ENCODE data around the gene PHYKPL. TPM values are rescaled to one million over a fixed set of nuclear protein-coding genes. Genes with fewer than 3 reads are reported as not detected.

Gene PHYKPL
- total and polyA plus RNA-seq, 2 of the 4 experiments (the other 2 are of a cell fraction), result 10.0 to 24.5 TPM

DNA sequence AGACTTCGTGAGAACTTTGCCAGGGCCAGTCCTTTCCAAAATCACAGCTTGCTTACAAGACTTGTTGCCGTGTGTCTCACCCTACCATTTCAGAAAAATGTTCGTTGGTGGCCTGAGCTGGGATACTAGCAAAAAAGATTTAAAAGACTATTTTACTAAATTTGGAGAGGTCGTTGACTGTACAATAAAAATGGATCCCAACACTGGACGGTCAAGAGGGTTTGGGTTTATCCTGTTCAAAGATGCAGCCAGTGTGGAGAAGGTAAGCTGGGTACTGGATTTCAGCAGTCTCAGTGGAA, 26.9 kb downstream of the PHYKPL start:
- Histone ChIP-seq H4K91ac (ENCODE audit: insufficient read depth, low read depth, low read length) (no peak overlapping the region), H2BK15ac (ENCODE audit: low read depth, low read length) (no peak overlapping the region), H3K79me1 (ENCODE audit: low read depth in 1 of 2, low read length in 2 of 2) (peaks cover 18 to 57% of the 10 kb centered on the region in 2 experiments; a peak in 3 of 4 replicates), H2BK120ac (ENCODE audit: low read depth, low read length) (no peak overlapping the region), H3K56ac (ENCODE audit: extremely low read depth, insufficient read depth, low read length) (no peak overlapping the region), H3K9me1 (ENCODE audit: insufficient read depth, low read length) (peaks cover 23% of the 10 kb centered on the region), H4K20me1 (ENCODE audit: insufficient read depth, low read length) (peaks cover 53% of the 10 kb centered on the region), H3K23ac (ENCODE audit: low read depth, low read length) (peak overlapping the region; percentile 96), H2AK5ac (ENCODE audit: low read depth, low read length) (no peak overlapping the region), H3K14ac (replicated peaks; ENCODE audit: low read depth, low read length) (peak overlapping the region; percentile 11), H2BK20ac (ENCODE audit: low read depth, low read length) (no peak overlapping the region), H3K9me3 (ENCODE audit: control insufficient read depth, insufficient read depth, low read length) (no peaks in the 10 kb centered on the region), H3K9ac (ENCODE audit: low read depth, low read length) (peak overlapping the region; percentile 51), H2BK5ac (ENCODE audit: low read depth, low read length, poor library complexity, severe bottlenecking) (no peak overlapping the region), H3K4me2 (ENCODE audit: low read depth, low read length) (peak overlapping the region; percentile 84), H3K27ac (ENCODE audit: insufficient read depth, low read length) (peak overlapping the region; percentile 1; the same call in 1 of the 2 replicates), H2AK9ac (replicated peaks; ENCODE audit: low read depth, low read length, poor library complexity) (no peak overlapping the region), H4K5ac (ENCODE audit: low read depth, low read length) (no peak overlapping the region), H3K4me1 (ENCODE audit: control insufficient read depth, insufficient read depth, low read length) (peaks cover 11% of the 10 kb centered on the region), H3K36me3 (ENCODE audit: control insufficient read depth, insufficient read depth, low read length) (peaks cover 44% of the 10 kb centered on the region), H2AFZ (replicated peaks; ENCODE audit: low read length, poor library complexity) (no peak overlapping the region), H3K18ac (ENCODE audit: low read depth, low read length) (no peak overlapping the region), H3K27me3 (ENCODE audit: control insufficient read depth, insufficient read depth, low read length) (no peaks in the 10 kb centered on the region), H3K4me3 (ENCODE audit: insufficient read depth, low read depth, low read length) (peak overlapping the region; percentile 70), H4K8ac (ENCODE audit: low read depth in 2 of 2, low read length in 2 of 2) (no peak overlapping the region), H3K4ac (ENCODE audit: low read depth, low read length) (no peak overlapping the region)
- intact Hi-C loops (cut with micrococcal nuclease), result no loop called here
- WGBS, 2 experiments (ENCODE audit: extremely low coverage in 2 of 2, insufficient read length in 1 of 2), result 0% methylated on average over 2 of the region's 5 CpGs; no CpG with 5 or more reads in 1 of the 2 experiments
- BruUV-seq (replicated peaks), result no TSS peak
- CTCF ChIA-PET, result interaction anchor here (1.4 kb wide), 1 partner anchor 9 kb away, joined by 3 read pairs; no protein-coding TSS in a partner anchor
- TF ChIP-seq RCOR1 (IDR thresholded peaks at IDR 0.05; ENCODE audit: insufficient replicate concordance, low read length), result no peak
- no peak for TF ChIP-seq POLR2A (IDR thresholded peaks at IDR 0.05; ENCODE audit: low read depth, low read length)
- TF ChIP-seq MAFK (IDR thresholded peaks at IDR 0.05; ENCODE audit: low read depth, low read length), result no peak
- TF ChIP-seq FOS (IDR thresholded peaks at IDR 0.05; ENCODE audit: low read depth, low read length), result no peak
- TF ChIP-seq CHD1 (IDR thresholded peaks at IDR 0.05; ENCODE audit: low read depth, low read length), result no peak
- no peak for TF ChIP-seq CEBPB (IDR thresholded peaks at IDR 0.05; ENCODE audit: low read depth, low read length)
- no peak for TF ChIP-seq MXI1 (IDR thresholded peaks at IDR 0.05; ENCODE audit: borderline replicate concordance, low read depth, low read length)
- no peak for TF ChIP-seq RAD21 (IDR thresholded peaks at IDR 0.05; ENCODE audit: low read length)
- no peak for TF ChIP-seq BHLHE40 (IDR thresholded peaks at IDR 0.05; ENCODE audit: low read depth, low read length)
- TF ChIP-seq, protein P1, sequence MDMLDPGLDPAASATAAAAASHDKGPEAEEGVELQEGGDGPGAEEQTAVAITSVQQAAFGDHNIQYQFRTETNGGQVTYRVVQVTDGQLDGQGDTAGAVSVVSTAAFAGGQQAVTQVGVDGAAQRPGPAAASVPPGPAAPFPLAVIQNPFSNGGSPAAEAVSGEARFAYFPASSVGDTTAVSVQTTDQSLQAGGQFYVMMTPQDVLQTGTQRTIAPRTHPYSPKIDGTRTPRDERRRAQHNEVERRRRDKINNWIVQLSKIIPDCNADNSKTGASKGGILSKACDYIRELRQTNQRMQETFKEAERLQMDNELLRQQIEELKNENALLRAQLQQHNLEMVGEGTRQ (IDR thresholded peaks at IDR 0.05; ENCODE audit: low read depth, low read length), result no peak
- TF ChIP-seq, protein P2, sequence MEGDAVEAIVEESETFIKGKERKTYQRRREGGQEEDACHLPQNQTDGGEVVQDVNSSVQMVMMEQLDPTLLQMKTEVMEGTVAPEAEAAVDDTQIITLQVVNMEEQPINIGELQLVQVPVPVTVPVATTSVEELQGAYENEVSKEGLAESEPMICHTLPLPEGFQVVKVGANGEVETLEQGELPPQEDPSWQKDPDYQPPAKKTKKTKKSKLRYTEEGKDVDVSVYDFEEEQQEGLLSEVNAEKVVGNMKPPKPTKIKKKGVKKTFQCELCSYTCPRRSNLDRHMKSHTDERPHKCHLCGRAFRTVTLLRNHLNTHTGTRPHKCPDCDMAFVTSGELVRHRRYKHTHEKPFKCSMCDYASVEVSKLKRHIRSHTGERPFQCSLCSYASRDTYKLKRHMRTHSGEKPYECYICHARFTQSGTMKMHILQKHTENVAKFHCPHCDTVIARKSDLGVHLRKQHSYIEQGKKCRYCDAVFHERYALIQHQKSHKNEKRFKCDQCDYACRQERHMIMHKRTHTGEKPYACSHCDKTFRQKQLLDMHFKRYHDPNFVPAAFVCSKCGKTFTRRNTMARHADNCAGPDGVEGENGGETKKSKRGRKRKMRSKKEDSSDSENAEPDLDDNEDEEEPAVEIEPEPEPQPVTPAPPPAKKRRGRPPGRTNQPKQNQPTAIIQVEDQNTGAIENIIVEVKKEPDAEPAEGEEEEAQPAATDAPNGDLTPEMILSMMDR (conservative IDR thresholded peaks at IDR 0.05; ENCODE audit: low read depth, low read length), result no peak
- no peak for TF ChIP-seq NFE2L2 (IDR thresholded peaks at IDR 0.05; ENCODE audit: low read depth, low read length)
- POLR2A ChIA-PET (ENCODE audit: unreplicated experiment), result no interaction called here
- no peak for ATAC-seq (ENCODE audit: low read depth)
- dilution Hi-C loops (cut with HindIII; ENCODE audit: low sequenced_read_pairs, unreplicated experiment), result no loop called here
- in situ Hi-C loops (cut with MboI; ENCODE audit: low sequenced_read_pairs), result no loop called here
- DNase-seq, result no peak

All from IMR-90 (cell line).